ENCODE results near the gene PLA2G3.
"Not testable (repeated sequence)": the region's sequence is repeated elsewhere in the genome, so short reads cannot be mapped to it uniquely, and the experiment has no call there.

PLA2G3 gene

GRCh38 chr22:31121403-31121802, 18.9 kb downstream of the PLA2G3 start:
- DNase-seq: no peak

GRCh38 chr22:31120642-31121041, 19.7 kb downstream of the PLA2G3 start:
- DNase-seq: no peak

GRCh38 chr22:31120230-31120629, 20.1 kb downstream of the PLA2G3 start:
- no peak for DNase-seq

- no peak for DNase-seq
Measured at GRCh38 chr22:31119026-31119717, 21.1 kb downstream of the PLA2G3 start.

GRCh38 chr22:31118046-31118820, 22.1 kb downstream of the PLA2G3 start:
- no peak for DNase-seq

GRCh38 chr22:31112547-31113091, 27.7 kb downstream of the PLA2G3 start:
- DNase-seq: not testable (repeated sequence)

GRCh38 chr22:31107894-31108218, 32.5 kb downstream of the PLA2G3 start:
- DNase-seq: no peak

- DNase-seq: peak; percentile 92
Measured at GRCh38 chr22:31107178-31107893, 33.0 kb downstream of the PLA2G3 start, which contains the start of gene SELENOM. Gene SELENOM (minus strand): TSS chr22:31107568. CDS start chr22:31107505, 63 bp downstream.

GRCh38 chr22:31106731-31107177, 33.6 kb downstream of the PLA2G3 start:
- DNase-seq: no peak

GRCh38 chr22:31106001-31106571, 34.2 kb downstream of the PLA2G3 start:
- no peak for DNase-seq

GRCh38 chr22:31105282-31105929, 34.9 kb downstream of the PLA2G3 start:
- no peak for DNase-seq

GRCh38 chr22:31104869-31105268, 35.4 kb downstream of the PLA2G3 start:
- DNase-seq: no peak

GRCh38 chr22:31103899-31104694, 36.2 kb downstream of the PLA2G3 start:
- no peak for DNase-seq

- no peak for DNase-seq
Measured at GRCh38 chr22:31103111-31103510, 37.2 kb downstream of the PLA2G3 start.

GRCh38 chr22:31102441-31103081, 37.7 kb downstream of the PLA2G3 start:
- no peak for DNase-seq

GRCh38 chr22:31100762-31101525, 39.4 kb downstream of the PLA2G3 start:
- no peak for DNase-seq

- no peak for DNase-seq
Measured at GRCh38 chr22:31099841-31100761, 40.2 kb downstream of the PLA2G3 start.

GRCh38 chr22:31099386-31099785, 40.9 kb downstream of the PLA2G3 start:
- DNase-seq: no peak

- DNase-seq: no peak
Measured at GRCh38 chr22:31098632-31099110, 41.6 kb downstream of the PLA2G3 start.

All from midbrain (tissue), 1 donor.